CD4-positive, alpha-beta T cell treated with Interferon alpha-2 for 1 hour (primary cell): ENCODE results near the gene FITM1.

Experiments
- DNase-seq, 2 donors: peaks; one replicate each; pipeline ENCODE4 v3.0.0-alpha.2; 2020 to 2022

FITM1 gene

DNA sequence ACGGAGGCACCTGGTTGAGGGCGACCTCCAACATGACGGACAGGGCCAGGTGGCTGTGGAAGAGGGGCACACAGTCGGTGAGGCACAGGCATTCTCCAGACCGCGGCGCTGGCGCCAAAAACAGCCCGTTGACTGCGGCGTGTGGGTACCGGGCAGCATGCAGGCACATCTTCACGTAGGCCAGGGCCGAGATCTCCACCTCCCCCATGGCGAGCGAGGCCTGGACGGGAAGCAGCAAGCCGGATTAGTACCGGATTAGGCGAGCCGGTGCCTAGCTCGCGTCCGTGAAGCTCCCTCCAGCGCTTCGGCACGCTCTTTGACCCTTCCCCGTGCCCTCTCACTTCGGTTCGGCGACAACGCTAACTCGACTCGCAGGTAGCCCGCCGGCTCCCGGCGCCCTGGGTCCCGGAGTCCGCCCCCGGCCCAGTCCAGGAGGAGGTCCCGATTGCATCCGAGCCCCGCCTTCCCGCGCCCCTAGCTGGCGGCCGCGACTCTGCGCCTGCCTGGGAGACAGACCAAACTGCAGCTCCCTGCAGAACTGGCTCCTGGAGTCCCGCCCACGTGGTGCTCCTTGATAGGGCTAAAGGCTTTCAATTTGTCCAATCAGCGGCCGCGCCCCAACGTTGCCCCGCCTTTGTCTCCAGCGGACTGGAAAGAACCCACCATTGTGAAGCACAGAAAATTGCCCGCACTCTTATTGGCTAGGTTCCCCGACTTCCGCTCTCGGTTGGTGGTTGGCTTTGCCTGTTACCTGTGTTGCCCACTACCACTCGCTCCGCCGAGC lies 10.8 kb downstream of the FITM1 start, which contains the start of gene EMC9:
EMC9 (minus strand) TSS at position 495 of the 784 bp plus-strand sequence; CDS start at position 208, 287 bp downstream.
- peak; percentile 99 to 100 for DNase-seq

DNA sequence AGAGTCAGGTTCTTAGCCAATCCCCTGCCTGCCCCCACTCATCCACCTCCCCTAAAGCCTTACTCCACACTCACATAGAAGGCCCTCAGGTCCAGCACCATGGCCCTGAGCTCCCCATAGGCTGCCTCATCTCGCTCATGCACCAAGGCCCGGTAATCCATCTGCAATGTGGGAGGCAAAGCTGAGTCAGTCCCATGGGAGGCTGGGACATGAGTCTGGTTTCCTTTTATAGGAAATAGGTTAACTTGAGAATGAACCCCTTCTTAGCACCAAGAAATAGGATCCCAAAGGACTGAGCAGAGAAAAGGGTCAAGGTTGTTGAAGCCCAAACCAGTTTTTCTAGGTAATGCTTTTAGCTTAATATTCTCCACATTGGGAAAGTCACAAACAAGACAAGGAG lies 13.1 kb downstream of the FITM1 start:
- DNase-seq: no peak

DNA sequence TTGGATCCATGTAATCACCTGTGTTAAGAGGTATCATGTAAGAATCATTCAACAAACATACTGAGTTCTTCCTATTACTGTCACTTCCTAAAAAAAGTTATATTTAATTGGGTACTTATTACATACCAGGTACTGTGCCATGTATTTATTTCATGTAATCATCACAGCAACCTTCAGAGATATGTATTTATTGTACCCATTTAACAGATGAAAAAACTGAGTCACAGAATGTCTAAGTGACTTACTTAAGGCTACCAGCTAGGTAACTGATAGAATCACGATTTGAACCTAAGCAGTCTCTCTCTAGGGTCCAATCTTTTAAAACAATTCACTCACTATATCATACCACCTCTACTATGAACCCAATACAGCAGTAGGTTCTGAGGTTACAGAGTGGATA lies 14.0 kb downstream of the FITM1 start:
- no peak for DNase-seq

- no peak for DNase-seq
These were observed 14.8 kb downstream of the FITM1 start for GRCh38 chr14:24145219-24145618.

DNA sequence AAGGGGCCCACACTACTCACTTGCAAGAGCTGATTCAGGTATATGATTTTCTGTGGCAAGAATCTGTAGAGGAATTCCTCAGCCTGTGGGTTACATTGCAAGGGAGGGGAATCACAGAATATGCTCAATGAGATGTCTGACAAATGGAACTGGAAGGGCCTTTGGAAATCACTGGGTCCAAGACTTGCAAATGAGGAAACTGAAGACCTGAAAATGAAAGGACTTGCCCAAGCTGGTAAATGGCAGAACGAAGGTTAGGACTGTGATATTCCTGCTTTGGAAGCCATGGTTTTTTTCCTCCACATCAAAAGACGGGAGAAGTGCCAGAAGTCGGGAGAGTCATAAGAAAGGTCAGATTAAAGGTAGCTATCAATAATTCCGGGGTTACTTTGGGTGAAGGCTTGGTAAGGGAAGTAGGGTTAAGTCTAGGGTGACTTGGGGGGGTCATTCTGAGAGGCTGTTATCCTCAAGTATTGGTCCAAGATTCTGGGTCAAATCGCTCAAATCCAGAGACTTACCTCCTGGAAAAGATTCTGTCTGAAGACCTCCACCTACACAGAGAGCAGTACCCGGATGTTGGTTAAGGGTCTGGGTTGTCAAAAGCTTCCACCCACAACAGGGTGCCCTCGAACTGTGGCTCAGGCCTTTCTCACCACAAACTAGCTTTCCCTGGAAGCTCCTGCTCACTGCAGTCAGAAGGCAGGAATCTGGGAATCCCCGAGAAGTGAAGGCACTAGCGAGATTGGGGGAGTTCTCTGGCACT lies 15.4 kb downstream of the FITM1 start:
- DNase-seq: no peak

GRCh38 chr14:24146453-24146977 lies 16.1 kb downstream of the FITM1 start, which contains the start of gene PSME2:
Gene PSME2, minus strand, starts transcription at chr14:24146610. Its CDS starts 29 bp downstream, at chr14:24146581.
- DNase-seq: peak; percentile 91 to 92

DNA sequence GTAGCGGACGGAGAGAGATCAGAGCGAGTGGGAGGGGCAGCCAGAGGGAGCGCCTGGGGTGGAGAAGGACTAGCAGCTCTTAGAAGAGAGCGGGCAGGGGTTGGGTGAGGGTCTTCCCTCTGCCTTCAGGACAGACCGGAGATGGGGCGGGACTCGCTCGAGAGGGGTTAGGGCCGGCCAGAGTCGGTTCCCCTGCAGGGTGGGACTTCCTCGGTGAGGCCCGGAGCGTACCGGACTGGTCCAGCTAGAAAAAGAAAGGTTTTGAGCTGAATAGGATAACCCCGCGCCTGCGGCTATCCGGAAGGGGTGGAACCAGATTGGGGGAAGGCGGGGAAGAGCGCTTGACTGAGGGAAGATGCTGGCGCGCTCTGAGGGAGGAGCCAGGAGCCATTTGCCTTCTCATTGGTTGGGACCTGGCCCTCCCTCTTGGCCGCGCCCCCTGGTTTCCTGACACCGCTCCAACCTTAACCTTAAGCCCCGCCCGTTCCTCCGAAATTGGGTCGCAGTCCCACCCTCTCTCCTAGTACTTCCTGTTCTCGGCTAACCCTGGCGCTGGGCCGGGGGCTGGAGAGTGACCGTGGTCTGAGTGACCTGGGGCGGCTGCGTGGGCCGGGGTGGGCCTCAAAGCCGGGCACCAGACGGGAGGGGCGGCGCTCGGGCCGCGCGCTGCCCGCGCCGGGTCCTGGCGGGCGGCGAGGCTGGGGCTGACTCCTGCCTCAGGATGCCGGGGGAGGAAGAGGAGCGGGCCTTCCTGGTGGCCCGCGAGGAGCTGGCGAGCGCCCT lies 16.7 kb downstream of the FITM1 start, which contains the start of gene RNF31:
RNF31 (plus strand) TSS at position 521 of the 783 bp plus-strand sequence; CDS start at position 722, 201 bp downstream.
- DNase-seq: peak; percentile 97 to 98

DNA sequence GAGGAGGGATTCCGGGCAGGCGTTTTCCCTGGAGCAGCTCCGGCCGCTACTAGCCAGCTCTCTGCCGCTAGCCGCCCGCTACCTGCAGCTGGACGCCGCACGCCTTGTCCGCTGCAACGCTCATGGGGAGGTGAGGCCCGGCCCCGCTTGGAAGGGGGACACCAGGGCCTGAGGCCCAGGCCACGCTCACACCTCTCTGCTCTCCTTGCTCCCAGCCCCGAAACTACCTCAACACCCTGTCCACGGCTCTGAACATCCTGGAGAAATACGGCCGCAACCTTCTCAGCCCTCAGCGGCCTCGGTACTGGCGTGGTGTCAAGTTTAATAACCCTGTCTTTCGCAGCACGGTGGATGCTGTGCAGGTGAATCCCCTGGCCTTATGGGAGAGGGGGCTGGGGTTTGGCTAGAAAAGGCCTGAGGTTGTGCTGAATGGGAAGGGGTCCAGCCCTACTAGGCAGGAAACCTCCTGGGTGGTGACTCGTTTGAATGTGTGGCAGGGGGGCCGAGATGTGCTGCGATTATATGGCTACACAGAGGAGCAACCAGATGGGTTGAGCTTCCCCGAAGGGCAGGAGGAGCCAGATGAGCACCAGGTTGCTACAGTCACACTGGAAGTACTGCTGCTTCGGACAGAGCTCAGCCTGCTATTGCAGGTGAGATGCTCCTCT lies 17.4 kb downstream of the FITM1 start:
- DNase-seq: no peak

GRCh38 chr14:24149302-24149969 lies 19.0 kb downstream of the FITM1 start:
- no peak for DNase-seq

DNA sequence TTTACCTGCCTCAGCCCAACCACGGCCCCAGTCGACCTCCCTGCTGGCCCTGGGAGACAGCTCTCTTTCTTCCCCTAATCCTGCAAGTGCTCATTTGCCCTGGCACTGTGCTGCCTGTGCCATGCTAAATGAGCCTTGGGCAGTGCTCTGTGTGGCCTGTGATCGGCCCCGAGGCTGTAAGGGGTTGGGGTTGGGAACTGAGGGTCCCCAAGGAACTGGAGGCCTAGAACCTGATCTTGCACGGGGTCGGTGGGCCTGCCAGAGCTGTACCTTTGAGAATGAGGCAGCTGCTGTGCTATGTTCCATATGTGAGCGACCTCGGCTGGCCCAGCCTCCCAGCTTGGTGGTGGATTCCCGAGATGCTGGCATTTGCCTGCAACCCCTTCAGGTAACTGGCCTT lies 19.6 kb downstream of the FITM1 start:
- DNase-seq: no peak

DNA sequence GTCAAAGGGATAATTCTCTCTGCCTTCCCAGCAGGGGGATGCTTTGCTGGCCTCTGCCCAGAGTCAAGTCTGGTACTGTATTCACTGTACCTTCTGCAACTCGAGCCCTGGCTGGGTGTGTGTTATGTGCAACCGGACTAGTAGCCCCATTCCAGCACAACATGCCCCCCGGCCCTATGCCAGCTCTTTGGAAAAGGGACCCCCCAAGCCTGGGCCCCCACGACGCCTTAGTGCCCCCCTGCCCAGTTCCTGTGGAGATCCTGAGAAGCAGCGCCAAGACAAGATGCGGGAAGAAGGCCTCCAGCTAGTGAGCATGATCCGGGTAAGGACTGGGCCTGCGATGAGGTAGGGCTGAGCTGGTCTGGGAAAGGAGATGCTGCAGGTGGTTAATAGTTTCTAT lies 20.1 kb downstream of the FITM1 start:
- no peak for DNase-seq

DNA sequence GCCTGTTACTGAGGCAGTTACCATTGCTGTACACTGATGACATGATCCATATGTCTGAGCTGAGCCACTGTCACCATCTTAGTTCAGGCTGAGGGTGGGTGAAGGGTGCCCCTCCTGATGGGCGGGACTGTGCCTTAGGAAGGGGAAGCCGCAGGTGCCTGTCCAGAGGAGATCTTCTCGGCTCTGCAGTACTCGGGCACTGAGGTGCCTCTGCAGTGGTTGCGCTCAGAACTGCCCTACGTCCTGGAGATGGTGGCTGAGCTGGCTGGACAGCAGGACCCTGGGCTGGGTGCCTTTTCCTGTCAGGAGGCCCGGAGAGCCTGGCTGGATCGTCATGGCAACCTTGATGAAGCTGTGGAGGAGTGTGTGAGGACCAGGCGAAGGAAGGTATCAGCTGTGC lies 20.5 kb downstream of the FITM1 start:
- no peak for DNase-seq

GRCh38 chr14:24151404-24152080 lies 21.1 kb downstream of the FITM1 start:
- DNase-seq: no peak

- no peak for DNase-seq
These were observed 24.6 kb downstream of the FITM1 start for GRCh38 chr14:24155100-24155499.

DNA sequence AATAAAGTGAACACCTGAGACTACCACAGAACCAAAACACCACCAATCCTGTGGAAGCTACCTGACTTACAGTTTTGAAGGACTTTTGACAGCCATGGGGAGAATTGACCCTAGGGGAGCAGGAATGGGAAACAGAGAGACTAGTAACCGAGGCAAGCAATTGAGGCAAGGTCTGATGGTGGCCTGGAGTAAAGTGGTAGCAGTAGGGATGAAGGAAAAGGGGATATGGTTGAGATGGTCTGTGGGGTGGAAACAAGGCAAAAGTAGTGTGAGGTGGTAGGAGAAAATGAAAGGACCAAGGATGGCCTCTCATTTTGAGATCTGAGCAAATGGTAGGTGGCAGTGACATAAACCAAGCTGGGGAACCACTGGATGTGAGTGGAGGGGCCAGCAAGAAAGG lies 26.4 kb downstream of the FITM1 start:
- DNase-seq: no peak

- no peak for DNase-seq
These were observed 26.9 kb downstream of the FITM1 start for GRCh38 chr14:24157331-24157730.

DNA sequence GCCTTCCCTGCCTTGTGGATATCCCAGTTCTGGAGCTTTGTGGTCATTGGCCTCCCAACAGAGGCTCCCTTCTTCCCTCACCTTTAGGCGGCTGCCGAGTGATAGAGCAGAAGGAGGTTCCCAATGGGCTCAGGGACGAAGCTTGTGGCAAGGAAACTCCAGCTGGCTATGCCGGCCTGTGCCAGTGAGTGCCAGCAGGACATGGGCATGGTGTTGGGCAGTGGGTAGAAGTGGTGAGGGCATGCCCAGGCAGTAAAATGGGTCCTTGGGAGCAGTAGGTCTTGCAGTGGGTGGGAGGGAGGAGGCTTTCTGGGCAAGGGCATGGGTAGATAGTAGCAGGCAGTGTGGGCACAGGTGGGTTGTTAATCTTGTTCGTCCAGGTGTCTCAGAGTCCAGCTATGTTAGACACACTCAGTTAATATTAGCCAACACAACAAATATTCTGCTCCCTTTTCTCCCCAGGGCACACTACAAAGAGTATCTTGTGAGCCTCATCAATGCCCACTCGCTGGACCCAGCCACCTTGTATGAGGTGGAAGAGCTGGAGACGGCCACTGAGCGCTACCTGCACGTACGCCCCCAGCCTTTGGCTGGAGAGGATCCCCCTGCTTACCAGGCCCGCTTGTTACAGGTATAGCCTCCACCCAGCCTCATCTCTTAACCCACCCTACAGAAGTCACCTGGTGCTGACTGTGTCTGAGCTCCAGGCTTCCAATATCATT lies 29.5 kb downstream of the FITM1 start:
- no peak for DNase-seq

GRCh38 chr14:24160499-24160849 lies 30.0 kb downstream of the FITM1 start:
- DNase-seq: no peak

DNA sequence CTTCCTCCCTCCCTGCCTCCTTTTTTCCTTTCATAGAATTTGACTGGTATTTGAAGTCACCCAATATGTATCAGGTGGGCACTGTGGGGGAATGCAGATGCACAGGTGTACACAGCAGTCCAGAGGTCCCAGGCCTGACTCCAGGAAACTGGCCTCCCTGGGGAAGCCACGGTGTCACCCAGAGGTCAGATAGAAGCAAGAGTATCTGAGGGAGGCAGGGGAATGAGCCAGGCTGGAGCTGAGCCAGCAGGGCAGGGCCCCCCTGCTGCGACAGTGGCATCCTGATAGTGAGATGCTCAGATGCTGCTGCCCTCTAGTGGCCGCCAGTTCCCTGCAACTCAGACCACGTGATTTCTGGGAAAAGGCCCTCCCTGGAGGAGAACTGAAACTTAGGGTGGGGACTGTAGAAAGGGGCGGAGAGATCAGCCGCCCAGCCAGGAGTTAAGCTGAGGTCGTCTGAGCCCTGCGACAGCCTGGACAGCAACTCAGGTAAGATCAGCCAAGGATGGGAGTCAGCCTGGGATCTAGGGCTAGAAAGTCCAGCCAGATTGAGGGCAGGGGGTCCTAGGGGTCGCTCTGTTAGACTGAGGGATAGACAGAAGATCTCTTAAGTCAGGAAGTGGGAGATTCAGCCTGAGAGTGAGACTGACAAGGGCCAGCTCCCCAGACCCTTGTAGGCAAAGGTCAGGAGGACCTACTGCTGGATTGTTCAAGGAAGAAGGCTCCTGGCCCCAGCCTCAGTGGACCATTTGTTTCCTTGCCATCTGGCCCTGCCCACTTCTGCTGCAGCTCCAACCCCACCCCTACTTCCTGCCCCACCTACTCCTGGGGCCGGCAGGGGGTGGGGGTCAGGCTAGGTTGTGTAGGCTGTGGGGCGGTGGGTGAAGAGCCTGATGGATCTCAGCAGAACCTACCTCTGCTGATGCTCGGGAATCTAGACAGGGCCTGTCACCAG lies 30.7 kb downstream of the FITM1 start, which contains the start of gene IRF9:
IRF9 (plus strand) TSS at position 416 of the 955 bp plus-strand sequence. CDS start 880 bp downstream, outside the sequence.
- DNase-seq: peak; percentile 96 to 99
